Activated CD4-positive, alpha-beta T cell treated with anti-CD3 and anti-CD28 coated beads for 24 hours (primary cell): ENCODE measurements around the gene CDH5.

Experiments used
- DNase-seq, 2 donors: peaks; one replicate each; pipeline ENCODE4 v3.0.0-alpha.2; 2020; ENCODE audit warnings: low read depth in 2 of 2

Gene CDH5

GRCh38 chr16:66373667-66374066 is 7.2 kb downstream of the CDH5 start:
- no peak for DNase-seq

DNA sequence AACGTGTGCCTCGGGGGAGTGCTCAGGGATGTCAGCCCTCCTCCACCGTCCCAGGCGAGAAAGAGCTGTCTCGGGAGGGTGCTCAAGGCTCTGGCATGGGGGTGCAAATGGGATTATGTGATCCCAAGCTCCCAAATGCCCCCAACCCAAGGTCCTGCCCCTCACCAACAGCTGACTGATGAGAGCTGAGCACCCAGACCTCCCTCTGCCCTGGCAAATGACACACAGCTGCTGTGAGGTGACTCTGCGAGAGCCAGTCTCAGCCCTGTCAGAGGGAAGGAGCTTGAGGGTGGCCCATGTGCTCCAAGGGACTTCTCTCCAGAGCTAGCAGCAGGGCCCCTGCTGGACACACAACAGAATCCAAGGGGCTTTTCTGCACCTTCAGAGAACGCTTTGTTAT is 7.7 kb downstream of the CDH5 start:
- DNase-seq: no peak

GRCh38 chr16:66375451-66375850 is 9.0 kb downstream of the CDH5 start:
- DNase-seq: no peak

DNA sequence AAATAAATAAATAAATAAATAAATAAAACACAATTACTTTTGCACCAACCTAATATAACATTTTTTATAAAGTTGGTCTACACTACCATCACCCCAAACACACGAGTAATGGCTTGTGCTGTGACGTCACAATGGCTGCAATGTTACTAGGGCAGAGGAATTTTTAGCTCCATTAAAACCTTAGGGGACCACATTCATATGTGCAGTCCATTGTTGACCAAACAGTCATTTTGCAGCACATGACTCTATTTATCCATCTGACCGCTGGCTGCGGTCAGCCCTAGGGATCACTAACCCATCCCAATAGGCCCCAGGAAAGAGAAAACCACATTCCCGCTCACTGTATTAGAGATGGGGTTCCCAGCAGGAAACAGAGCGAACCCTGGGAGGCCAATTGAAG is 9.6 kb downstream of the CDH5 start:
- DNase-seq: no peak

GRCh38 chr16:66376577-66377305 is 10.2 kb downstream of the CDH5 start:
- no peak for DNase-seq

GRCh38 chr16:66377324-66377723 is 10.8 kb downstream of the CDH5 start:
- DNase-seq: no peak

- DNase-seq: no peak
Observed at GRCh38 chr16:66378741-66379570, 12.5 kb downstream of the CDH5 start.

DNA sequence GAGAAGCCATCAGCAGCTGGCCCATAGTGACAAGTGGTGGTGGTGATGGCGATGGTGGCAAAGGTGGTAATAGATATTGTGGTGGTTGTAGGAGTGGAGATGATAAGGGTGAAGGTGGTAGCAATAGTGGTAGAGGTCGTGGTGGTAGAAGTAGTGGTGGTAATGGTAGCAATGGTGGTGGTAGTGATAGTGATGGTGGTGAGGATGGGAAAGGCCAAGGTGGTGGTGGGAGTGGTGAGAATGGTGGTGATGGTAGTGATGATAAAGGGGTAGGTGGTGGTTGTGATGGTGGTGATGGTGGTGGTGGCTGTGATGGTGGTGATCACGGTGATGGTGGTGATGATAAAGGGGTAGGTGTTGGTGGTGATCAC is 13.1 kb downstream of the CDH5 start:
- DNase-seq: no peak

GRCh38 chr16:66380421-66380820 is 13.9 kb downstream of the CDH5 start:
- DNase-seq: no peak

GRCh38 chr16:66381585-66382170 is 15.2 kb downstream of the CDH5 start:
- no peak for DNase-seq

DNA sequence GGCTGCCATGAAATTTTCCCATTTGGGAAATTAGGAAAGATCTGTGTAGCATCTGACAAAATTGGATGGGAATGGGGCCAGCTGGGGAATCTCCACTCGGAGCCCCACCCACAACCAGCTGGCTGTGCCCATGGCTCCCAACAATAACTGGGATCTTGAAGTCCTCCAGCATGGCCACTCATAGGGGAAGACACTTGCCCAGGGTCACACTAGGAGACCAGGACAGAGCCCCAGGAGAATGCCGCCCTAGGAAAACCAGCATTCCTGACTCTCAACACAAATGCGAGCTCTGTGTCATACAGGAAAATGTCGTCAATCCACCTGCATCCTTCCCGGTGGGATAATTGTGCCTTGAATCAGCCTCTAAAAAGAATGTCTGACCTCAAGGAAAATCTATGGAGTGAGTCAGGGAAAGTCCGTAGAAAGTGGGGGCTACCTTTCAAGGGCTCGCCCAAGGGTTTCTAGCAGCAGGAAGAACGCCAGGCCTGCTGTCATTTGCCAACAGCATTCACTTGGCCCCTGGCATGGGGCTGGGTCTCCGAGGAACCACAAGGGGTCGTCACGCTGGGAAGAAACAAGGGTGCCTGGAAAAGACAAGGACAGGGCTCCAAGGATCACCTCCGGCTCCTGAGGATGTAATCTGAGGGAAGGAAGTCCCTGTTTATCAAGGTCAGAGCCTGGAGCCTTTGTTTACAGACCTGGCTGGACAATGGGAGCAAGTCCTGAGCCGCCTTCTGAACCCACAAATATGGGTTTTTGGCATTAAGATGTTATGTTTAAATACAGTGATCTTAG is 15.9 kb downstream of the CDH5 start:
- DNase-seq: no peak

DNA sequence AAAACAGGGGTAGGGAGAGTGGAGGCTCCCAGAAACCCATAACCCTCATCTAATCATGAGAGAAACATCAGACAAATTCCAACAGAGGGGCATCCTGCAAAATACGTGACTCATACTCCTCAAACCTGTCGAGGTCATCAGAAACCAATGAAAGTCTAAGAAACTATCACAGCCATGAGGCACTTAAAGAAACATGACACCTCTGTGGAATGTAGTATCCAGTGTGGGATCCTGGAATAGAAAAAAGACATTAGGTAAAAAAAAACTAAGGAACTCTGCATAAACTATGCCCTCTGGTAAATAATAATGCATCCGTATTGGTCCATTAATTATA is 16.4 kb downstream of the CDH5 start:
- no peak for DNase-seq

- DNase-seq: no peak
Observed at GRCh38 chr16:66383551-66383950, 17.1 kb downstream of the CDH5 start.

DNA sequence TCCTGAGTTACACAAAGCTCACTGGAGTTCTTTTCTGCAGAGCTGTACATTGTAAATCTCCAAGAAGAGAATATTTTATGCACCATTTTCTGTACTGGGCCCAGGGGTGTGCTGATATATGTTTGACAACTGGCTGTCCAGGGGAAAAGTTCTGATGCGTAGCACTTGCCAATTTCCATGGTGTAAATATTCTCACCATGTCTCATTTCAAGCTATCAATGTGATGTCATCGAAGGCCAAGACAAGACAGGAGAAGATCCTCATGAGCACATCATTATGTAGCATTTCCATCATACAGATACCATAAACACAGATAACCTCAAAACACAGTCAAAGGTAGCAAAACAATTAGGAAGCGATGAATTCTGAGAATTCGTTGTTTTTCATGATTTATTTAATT is 18.9 kb downstream of the CDH5 start:
- no peak for DNase-seq

GRCh38 chr16:66386629-66387622 is 20.4 kb downstream of the CDH5 start:
- no peak for DNase-seq

DNA sequence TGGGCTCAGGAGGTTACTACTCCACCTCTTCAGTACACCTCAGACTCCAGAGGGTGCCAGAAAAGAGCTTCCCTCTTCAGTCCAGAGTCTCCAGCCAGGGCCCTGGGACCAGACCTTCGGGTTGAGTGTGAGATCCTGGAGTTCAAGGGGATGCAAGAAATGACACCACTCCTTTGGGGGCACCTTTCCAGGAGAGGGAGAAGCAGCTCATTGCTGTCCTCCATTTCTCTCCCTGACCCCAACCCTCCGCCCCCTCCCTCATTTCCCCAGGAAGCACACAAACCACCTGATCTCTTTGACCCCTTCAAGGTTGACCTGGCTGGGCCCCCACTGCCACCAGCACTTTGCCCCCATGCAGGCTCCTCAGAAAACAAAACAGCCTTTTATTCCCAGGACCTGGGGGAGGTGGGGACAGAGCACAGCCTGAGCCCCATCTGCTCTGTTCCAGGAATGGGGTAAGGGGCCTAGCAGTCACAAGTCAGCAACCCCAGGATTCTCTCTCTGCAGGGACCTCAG is 21.4 kb downstream of the CDH5 start:
- DNase-seq: no peak

- no peak for DNase-seq
Observed at GRCh38 chr16:66388350-66389139, 22.1 kb downstream of the CDH5 start.

DNA sequence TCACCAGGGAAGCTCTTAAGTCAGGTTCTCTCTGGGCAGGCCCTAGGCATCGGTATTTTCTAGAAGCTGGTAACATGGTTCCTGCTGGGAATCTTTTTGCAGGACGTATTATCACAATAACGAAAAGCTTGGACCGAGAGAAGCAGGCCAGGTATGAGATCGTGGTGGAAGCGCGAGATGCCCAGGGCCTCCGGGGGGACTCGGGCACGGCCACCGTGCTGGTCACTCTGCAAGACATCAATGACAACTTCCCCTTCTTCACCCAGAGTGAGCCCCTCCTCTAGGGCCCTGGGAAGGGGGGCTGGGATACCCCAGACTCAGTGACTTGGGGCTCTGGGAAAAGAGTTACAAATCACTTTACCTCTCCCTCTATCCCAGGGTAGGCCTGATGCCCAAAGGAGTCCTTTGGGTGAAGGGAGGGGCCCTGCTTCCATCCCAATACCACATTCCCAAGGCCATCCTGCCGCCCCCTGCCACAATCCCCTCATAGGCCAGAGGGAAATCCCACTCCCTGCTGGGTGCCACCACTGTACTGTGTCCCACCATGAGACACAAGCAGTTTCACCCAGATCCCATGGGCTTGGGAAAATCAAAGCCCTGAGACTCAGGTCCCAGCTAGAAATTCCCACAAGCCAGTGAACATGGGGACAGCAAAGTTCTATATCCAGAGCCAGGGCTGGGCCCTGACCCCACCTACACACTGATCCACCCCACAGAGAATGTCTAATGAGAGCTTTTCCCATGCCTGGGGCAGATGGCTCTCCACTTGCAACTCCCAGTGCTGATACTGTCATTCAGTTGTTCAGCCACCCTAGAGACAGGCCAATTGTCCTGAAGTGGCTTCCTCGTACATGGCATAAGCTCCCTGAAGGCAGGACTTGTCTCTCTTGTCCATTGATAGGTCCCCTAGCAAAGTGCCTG is 23.0 kb downstream of the CDH5 start:
- no peak for DNase-seq
